Measurements from ENCODE around the gene SRCAP.

SRCAP gene

GRCh38 chr16:30731411-30731810 lies 32.4 kb downstream of the SRCAP start:
- Histone ChIP-seq H3K4me2 (ENCODE audit: low read length) (no peak overlapping the region), H3K79me2 (ENCODE audit: insufficient read depth, low read length) (no peaks in the 10 kb centered on the region), H3K36me3 (ENCODE audit: insufficient read depth, low read length) (peaks cover 86% of the 10 kb centered on the region), H2AFZ (ENCODE audit: low read length) (no peak overlapping the region), H3K27me3 (ENCODE audit: insufficient read depth, low read length) (no peaks in the 10 kb centered on the region), H3K9ac (ENCODE audit: low read length) (no peak overlapping the region), H3F3A (ENCODE audit: insufficient read depth, low read length) (no peaks in the 10 kb centered on the region), H3K4me3 (ENCODE audit: low read depth, low read length, poor library complexity, severe bottlenecking) (no peak overlapping the region), H3K9me3 (ENCODE audit: low read length) (no peaks in the 10 kb centered on the region), H3K4me1 (ENCODE audit: insufficient read depth, low read length, severe bottlenecking) (no peaks in the 10 kb centered on the region), H4K20me1 (ENCODE audit: insufficient read depth, low read length) (no peaks in the 10 kb centered on the region), H3K9me2 (ENCODE audit: low read depth, low read length) (no peaks in the 10 kb centered on the region), H3K27ac (ENCODE audit: low read depth, low read length, poor library complexity, severe bottlenecking) (no peak overlapping the region)
- TF ChIP-seq CTCF (IDR thresholded peaks at IDR 0.05; ENCODE audit: low read length) (no peak), EZH2 (IDR thresholded peaks at IDR 0.05; ENCODE audit: borderline replicate concordance, low read length) (no peak)

GRCh38 chr16:30736995-30737793 lies 38.2 kb downstream of the SRCAP start:
- Histone ChIP-seq H3F3A (ENCODE audit: insufficient read depth, low read length) (no peaks in the 10 kb centered on the region), H3K36me3 (ENCODE audit: insufficient read depth, low read length) (peaks cover 82% of the 10 kb centered on the region), H3K4me2 (ENCODE audit: low read length) (no peak overlapping the region), H4K20me1 (ENCODE audit: insufficient read depth, low read length) (no peaks in the 10 kb centered on the region), H3K4me3 (ENCODE audit: low read depth, low read length, poor library complexity, severe bottlenecking) (no peak overlapping the region), H3K27ac (ENCODE audit: low read depth, low read length, poor library complexity, severe bottlenecking) (no peak overlapping the region), H3K79me2 (ENCODE audit: insufficient read depth, low read length) (no peaks in the 10 kb centered on the region), H2AFZ (ENCODE audit: low read length) (no peak overlapping the region), H3K9me2 (ENCODE audit: low read depth, low read length) (no peaks in the 10 kb centered on the region), H3K9ac (ENCODE audit: low read length) (no peak overlapping the region), H3K27me3 (ENCODE audit: insufficient read depth, low read length) (no peaks in the 10 kb centered on the region), H3K4me1 (ENCODE audit: insufficient read depth, low read length, severe bottlenecking) (no peaks in the 10 kb centered on the region), H3K9me3 (ENCODE audit: low read length) (no peaks in the 10 kb centered on the region)
- TF ChIP-seq CTCF (IDR thresholded peaks at IDR 0.05; ENCODE audit: low read length) (no peak), EZH2 (IDR thresholded peaks at IDR 0.05; ENCODE audit: borderline replicate concordance, low read length) (no peak)

GRCh38 chr16:30737794-30738648 lies 39.0 kb downstream of the SRCAP start:
- Histone ChIP-seq H2AFZ (ENCODE audit: low read length) (no peak overlapping the region), H3K36me3 (ENCODE audit: insufficient read depth, low read length) (peaks cover 77% of the 10 kb centered on the region), H3K27me3 (ENCODE audit: insufficient read depth, low read length) (no peaks in the 10 kb centered on the region), H3K4me3 (ENCODE audit: low read depth, low read length, poor library complexity, severe bottlenecking) (no peak overlapping the region), H3K4me2 (ENCODE audit: low read length) (no peak overlapping the region), H3K4me1 (ENCODE audit: insufficient read depth, low read length, severe bottlenecking) (no peaks in the 10 kb centered on the region), H3K9me3 (ENCODE audit: low read length) (no peaks in the 10 kb centered on the region), H3K9me2 (ENCODE audit: low read depth, low read length) (no peaks in the 10 kb centered on the region), H3K9ac (ENCODE audit: low read length) (no peak overlapping the region), H3K27ac (ENCODE audit: low read depth, low read length, poor library complexity, severe bottlenecking) (no peak overlapping the region), H4K20me1 (ENCODE audit: insufficient read depth, low read length) (no peaks in the 10 kb centered on the region), H3F3A (ENCODE audit: insufficient read depth, low read length) (no peaks in the 10 kb centered on the region), H3K79me2 (ENCODE audit: insufficient read depth, low read length) (no peaks in the 10 kb centered on the region)
- no peak for TF ChIP-seq CTCF (IDR thresholded peaks at IDR 0.05; ENCODE audit: low read length)
- TF ChIP-seq EZH2 (IDR thresholded peaks at IDR 0.05; ENCODE audit: borderline replicate concordance, low read length), result no peak

All from OCI-LY1 (cell line).